Vagina (tissue), 2 donors: ENCODE data around the gene TAF10.

Source experiments
- POLR2AphosphoS5 ChIP-seq, 2 donors: sonication (generic); formaldehyde crosslinking; IDR thresholded peaks; one replicate each; pipeline ENCODE4 v1.9.0; 2017; ENCODE audit warnings: antibody characterized with exemption in 2 of 2, mild to moderate bottlenecking in 2 of 2, low read depth in 1 of 2; ENCODE audit not compliant: insufficient read depth in 1 of 2
- TF ChIP-seq, protein P1 (sequence below), 3 experiments: fragments of 450-650 bp in 2 of 3; fragments of 200-600 bp in 1 of 3; sonication (generic) in 1 of 3; IDR thresholded peaks; one replicate each; pipeline ENCODE4 v1.5.1; 2017 to 2019; ENCODE audit warnings: antibody characterized with exemption in 3 of 3, mild to moderate bottlenecking in 2 of 3, moderate library complexity in 2 of 3

DNA sequence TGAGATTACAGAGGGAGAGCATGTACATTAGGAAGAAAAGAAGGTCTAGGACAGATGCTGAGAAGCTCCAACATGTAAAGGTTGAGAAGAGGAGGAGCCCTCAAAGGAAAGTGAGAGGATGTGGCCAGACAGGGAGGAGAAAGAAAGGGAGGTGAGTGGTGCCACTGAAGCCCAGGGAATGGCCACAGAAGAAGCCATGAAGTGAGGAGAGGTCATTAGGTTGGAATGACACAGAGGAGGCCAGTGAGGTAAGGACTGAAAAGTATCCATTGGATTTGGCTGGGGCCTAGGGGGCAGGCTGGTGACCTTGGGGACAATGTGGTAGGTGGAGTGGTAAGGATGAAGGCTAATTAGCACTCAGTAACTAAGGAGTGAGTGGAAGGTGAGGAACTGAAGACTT, 46.6 kb upstream of the TAF10 start:
- no peak for TF ChIP-seq POLR2AphosphoS5 (IDR thresholded peaks at IDR 0.05; ENCODE audit: insufficient read depth in 1 of 2, low read depth in 1 of 2)
- TF ChIP-seq, protein P1, sequence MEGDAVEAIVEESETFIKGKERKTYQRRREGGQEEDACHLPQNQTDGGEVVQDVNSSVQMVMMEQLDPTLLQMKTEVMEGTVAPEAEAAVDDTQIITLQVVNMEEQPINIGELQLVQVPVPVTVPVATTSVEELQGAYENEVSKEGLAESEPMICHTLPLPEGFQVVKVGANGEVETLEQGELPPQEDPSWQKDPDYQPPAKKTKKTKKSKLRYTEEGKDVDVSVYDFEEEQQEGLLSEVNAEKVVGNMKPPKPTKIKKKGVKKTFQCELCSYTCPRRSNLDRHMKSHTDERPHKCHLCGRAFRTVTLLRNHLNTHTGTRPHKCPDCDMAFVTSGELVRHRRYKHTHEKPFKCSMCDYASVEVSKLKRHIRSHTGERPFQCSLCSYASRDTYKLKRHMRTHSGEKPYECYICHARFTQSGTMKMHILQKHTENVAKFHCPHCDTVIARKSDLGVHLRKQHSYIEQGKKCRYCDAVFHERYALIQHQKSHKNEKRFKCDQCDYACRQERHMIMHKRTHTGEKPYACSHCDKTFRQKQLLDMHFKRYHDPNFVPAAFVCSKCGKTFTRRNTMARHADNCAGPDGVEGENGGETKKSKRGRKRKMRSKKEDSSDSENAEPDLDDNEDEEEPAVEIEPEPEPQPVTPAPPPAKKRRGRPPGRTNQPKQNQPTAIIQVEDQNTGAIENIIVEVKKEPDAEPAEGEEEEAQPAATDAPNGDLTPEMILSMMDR (IDR thresholded peaks at IDR 0.05) = no peak
